Epidermal melanocyte (primary cell): ENCODE results near the gene SPATA3.
A peak's percentile ranks its signal among the peaks of the same experiment; 100 is the strongest.

Source experiments
- DNase-seq: peaks from one replicate; pipeline ENCODE4 v3.0.0; 2011; ENCODE audit warnings: low spot score; ENCODE audit not compliant: insufficient read length

The SPATA3 gene

DNA sequence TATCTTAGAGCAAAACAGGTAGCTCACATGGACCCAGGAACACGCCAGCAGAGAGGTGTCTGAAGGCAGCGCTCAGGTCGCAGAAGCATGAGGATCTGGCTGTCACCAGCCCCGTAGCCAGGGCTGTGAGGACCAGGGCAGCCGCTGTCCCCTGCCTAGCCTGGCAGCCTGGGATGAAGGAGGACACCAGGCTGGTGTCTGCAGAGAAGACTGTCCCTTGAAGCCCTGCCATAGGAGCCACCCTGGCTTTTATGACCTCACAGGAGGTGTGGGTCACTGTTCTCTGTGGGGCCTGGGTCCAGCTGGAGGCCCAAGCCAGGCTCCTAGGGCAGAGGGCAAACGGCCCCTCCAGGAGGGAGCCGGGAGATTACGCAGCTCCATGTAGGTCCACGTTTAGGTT, at the start of gene SPATA3:
TSS of gene SPATA3 (plus strand) at position 301 of the 400 bp plus-strand sequence. CDS start 113 bp downstream, outside the sequence.
- DNase-seq: no peak

DNA sequence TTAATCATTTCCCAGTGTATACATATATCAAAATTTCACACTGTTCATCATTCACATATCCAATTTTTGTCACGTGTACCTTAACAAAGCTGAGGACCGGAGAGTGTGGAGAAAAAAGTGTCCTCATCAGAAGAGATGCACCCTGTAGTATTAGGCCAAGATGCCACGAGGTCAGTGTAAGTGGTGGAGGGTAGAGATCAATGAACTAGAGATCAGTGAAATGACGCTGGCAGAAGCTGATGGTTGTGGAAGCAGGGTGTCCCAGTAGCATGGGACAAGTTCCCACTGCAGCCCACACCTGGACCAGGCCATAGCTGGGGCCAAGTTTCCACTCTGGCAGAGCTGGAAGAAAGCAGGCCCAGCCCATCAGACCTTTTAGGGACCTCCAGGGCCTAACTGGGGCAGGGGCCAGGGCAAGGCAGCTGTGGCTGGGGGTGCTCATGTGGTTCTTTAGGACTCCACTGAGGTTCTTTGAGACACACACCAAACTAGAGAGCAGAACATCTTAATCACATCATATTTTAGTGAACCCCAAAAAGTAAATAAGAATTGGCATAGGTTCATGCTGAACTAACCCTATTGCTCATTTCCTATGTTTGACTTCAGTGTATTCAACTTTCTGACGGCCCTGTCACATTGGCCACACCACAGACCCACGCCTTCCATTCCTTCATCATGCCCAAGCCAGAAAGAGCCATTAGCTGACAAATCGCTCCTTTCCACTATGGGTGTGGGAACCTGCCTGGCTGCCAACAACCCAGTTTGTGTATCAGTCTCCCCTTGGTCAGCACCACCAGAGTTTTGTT, 49.3 kb upstream of the SPATA3 start:
- DNase-seq: no peak

GRCh38 chr2:230947235-230947576, 48.7 kb upstream of the SPATA3 start:
- no peak for DNase-seq

DNA sequence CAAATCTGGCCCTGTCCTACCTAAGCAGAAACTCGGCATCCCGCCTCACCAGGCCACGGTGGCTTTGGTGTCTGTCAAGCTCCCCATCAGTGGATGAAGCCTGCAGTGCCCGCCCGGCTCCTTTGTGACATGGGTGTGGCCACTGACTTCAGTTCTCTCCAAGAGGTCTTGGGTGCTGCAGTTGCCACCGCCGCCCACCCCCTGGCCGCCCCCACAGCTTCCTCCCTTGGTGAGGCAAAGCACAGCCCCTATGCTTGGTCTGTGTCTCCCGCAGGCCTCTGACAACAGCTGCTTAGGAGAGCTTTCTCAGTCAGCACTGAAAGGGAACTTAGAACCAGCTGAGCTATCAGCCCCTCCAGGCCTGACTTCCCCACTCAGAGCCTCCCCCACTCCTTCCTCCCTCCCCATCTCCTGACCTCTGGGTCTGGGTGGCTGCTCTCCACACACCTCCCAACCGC, 48.0 kb upstream of the SPATA3 start:
- no peak for DNase-seq

DNA sequence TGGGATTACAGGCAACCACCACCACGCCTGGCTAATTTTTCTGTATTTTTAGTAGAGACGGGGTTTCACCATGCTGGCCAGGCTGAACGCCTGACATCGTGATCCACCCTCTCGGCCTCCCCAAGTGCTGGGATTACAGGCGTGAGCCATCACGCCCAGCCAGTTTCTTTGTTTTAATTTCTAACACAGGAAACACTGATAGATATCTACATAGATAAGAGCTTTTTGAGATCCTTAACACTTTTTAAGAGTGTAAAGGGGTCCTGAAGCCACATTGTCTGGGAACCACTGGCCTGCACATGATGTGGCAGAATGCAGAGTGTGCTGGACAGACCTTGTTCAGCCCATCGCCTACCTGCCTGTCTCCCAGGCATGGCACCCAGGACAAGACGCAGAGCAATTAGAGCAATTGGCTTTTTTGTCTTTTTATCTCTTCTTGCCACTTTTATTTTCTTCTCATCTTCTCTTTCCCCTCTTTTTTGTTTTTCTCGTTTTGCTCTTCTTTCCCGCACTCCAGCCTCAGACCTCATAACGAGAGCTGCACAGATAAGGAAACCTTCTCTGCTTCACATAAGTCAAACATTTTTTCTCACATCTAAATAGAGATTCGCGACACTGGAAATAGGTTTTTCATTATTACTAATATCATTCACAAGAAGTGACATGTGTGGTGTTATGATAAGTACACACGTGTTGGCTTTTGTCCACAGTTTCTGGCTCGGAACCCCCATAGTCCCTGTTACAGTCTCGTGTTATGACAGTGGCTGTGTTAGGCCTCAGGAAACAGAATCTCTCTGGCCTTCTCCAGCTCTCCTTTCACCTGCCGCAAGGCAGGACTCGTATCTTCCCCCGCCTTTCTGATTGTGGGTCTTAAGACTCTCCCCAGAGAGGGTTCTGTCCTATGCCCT, 45.7 kb upstream of the SPATA3 start:
- no peak for DNase-seq

DNA sequence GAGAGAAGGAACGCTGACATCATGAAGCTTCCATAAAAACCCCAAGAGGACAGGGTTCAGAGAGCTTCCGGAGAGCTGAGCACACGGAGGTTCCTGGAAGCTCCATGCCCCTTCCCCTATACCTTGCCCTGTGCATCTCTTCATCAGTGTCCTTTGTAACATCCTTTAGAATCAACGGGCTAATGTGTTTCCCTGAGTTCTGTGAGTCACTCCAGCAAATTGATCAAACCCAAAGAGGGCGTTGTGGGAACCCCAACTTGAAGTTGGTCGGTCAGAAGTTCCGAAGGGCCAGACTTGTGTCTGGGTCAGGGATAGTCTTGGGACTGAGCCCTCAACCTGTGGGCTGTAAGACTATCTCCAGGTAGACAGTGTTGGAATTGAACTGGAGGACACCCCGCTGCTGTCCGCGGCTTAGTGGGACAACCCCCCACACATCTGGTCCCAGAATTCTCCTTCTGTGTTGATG, 45.0 kb upstream of the SPATA3 start:
- no peak for DNase-seq

DNA sequence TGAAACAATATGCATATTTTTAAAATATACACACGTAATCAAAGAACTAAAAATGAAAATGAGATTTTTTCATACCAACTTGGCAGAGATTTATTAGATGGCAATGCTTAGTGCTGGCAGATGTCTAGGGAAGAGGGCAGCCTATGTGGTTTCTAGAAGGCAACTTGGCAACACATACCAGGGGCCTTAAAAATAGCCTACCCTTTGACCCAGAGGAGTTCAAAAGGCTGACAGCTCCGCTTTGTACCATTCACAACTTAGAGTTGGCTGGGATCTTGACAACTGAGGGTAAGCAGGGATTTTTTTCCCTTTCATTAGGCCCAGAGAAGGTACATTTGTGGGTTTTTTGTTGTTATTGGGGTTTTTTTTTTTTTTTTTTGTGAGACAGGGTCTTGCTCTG, 44.5 kb upstream of the SPATA3 start:
- no peak for DNase-seq

DNA sequence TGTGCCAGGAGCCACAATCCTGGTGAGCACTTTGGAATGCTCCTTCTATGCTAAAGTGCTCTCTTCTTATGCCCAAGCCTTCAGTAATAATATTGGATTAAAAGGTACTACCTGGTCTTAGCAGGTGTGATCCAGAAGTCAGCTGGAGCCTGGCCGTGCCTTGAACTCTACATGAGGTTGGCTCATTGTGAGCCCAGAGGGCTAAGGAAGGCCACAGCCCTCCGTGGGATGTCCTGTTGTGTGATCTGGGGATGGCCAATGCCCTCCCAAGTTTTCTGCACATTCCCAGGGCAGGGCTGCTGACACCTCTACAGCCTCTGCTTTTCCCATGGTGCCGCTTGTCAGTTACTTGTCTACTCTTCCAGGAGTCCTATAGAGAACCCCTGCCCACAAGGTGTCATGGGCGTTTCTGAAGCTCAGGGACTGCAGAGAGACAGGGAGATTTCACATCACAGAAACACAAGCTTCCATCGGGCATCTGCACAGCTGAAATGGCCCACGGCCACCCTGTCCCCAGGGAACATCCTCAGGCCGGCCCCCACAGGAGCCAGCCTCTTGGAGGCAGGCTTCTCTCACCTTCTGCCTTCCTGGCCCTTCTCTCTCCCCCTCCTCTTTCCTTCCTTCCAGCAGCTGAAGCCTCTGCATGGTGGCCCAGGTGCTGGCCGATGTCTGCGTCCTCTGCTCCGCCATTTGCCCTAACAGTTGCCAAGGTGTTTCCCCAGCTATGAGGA, 43.5 kb upstream of the SPATA3 start:
- no peak for DNase-seq

DNA sequence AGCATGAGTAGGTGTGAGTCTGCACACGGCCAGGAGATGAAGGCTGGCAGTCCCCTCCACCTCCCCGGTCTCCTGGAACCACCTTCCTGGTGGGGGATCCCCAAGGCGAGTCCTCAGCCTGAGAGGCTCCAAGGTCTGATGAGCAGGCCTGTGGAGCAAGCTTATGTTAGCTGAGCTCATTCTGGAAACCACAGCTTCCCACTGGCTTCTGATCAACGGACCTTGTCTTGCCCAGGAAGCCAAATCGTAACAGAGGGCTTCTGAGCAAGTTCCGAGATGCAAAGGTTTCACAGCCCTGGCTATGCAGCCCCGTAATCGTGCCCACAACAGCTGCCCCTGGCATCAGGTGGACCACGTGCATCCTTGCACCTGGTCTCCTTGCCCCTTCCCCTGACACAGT, 42.1 kb upstream of the SPATA3 start:
- DNase-seq: no peak

DNA sequence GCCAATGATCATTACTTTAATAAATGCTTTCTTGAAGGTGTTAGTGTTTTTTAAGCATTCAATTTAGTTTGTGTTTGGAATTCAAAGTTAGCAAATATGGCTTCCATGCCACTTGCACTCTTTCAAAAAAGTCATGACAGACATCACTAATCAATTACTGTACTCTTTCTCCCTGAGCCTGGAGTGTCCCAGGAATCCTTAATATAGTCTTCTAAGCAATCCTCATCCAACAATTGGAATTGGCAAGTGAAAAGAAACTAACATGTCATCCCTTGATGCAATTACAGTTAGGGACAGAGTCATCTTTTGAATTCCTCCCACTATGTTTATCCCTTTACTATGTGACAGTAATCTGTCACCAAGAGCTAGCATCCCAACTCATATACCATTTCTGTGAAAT, 41.2 kb upstream of the SPATA3 start:
- DNase-seq: no peak

DNA sequence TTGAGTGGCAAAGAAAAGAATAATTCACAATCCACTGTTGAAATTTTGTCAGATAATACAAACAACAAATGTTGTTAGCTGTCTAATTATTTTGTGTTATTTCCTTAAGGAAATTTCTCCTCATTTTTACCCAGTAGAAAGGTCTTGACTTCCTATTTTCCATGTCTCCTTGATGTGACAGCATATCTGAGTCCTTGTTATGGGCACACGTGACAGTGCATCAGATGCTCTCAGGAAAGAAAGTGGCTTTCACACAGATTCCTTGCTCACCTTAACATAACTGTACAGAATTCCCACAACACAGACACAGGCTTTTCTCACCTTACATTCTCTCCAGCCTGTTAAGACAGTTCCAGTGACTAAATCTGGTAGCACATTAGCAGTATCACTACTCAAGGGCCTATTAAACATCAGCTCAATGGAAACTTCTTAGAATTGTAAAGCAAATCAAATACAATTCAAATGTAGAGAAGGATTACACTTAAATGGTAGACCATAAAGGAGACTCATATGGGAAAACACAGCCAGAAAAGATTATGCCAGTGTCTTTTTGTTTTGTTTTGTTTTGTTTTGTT, 40.7 kb upstream of the SPATA3 start:
- no peak for DNase-seq

GRCh38 chr2:230956827-230957755, 38.8 kb upstream of the SPATA3 start:
- peak; percentile 52 for DNase-seq

- DNase-seq: no peak
These were observed 38.0 kb upstream of the SPATA3 start for GRCh38 chr2:230957756-230958391.

DNA sequence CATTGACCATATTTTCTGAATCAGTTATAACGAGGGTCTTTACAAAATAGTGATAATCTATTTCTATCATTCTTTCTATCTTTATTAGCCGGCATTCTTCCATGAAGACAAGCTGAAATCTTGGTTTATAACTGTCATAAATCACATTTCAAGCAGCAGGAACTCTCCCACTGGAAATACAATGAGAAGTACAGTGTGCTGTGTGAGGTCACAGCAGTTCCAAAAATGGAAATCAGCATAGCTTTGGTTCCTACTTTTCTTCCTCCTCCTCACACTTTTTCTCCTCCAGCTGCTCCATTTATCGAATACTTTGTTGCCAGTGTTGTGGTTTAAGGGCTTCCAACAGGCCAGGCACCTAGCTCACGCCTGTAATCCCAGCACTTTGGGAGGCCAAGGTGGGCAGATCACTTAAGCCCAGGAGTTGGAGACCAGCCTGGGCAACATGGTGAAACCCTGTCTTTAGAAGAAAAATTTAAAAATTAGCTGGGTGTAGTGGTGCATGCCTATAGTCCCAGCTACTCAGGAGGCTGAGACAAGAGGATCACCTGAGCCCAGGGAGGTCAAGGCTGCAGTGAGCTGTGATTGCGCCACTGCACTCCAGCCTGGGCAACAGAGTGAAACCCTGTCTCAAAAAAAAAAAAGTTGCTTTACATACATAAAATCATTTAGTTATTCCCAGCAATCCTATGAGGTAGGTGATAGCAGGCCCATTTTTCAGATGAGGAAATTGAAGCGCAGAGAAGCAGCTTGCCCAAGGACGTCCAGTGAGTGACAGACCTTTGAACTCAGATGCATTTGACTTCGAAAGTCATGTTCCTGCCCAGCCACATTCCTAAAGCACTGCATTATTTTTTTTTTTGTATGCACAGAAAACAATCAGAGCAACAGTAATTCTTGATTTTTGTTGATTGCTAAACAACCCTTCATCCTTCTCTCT, 36.8 kb upstream of the SPATA3 start:
- DNase-seq: no peak

- DNase-seq: no peak
These were observed 35.9 kb upstream of the SPATA3 start for GRCh38 chr2:230960026-230960425.

- no peak for DNase-seq
These were observed 34.8 kb upstream of the SPATA3 start for GRCh38 chr2:230961091-230961491.

DNA sequence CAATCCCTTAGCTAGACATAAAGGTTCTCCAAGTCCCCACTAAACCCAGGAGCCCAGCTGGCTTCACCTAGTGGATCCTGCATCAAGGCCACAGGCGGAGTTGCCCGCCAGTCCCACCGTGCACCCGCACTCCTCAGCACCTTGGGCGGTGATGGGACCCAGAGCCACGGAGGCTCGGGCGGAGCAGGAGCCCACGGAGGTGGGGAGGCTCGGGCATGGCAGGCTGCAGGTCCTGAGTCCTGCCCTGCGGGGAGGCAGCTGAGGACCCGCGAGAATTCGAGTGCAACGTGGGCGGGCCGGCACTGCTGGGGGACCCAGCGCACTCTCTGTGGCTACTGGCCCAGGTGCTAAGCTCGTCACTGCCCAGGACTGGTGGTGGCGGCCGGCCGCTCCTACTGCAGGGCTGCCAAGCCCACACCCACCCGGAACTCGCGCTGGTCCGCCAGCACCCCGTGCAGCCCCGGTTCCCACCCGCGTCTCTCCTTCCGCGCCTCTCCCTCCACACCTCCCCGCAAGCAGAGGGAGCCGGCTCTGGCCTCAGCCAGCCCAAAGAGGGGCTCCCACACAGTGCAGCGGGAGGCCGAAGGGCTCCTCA, 31.7 kb upstream of the SPATA3 start:
- DNase-seq: no peak

DNA sequence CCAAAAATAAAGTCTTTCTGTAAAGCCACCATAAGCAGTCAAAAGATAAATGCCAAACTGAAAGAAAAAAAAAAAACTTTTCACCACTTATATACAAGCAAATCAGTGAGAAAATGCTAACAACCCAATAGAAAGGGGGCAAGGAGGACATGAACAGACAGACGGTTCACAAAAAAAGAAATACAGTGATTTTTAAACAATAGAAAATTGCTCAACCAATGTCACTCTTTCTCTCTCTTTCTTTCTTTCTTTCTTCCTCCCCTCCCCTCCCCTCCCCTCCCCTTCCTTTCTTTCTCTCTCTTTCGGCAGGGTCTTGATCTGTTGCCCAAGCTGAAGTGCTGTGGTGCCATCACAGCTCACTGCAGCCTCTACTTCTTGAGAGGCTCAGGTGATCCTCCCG, 28.8 kb upstream of the SPATA3 start:
- DNase-seq: no peak
